SU-DHL-6 (cell line): ENCODE data around the gene LCN9.

ENCODE experiments used
- CTCF ChIP-seq: fragments of 200-600 bp; sonication (generic); IDR thresholded peaks from one replicate; pipeline ENCODE4 v1.5.1; 2017; ENCODE audit warnings: antibody characterized with exemption, mild to moderate bottlenecking, low read length, moderate library complexity; ENCODE audit not compliant: insufficient read depth, poor library complexity, severe bottlenecking
- EZH2phosphoT487 ChIP-seq: fragments of 200-600 bp; sonication (generic), shearing (Covaris generic); conservative IDR thresholded peaks from 2 replicates; pipeline ENCODE4 v1.6.1; 2018; ENCODE audit warnings: mild to moderate bottlenecking, antibody characterized with exemption, low read length, moderate library complexity, mixed read lengths

DNA sequence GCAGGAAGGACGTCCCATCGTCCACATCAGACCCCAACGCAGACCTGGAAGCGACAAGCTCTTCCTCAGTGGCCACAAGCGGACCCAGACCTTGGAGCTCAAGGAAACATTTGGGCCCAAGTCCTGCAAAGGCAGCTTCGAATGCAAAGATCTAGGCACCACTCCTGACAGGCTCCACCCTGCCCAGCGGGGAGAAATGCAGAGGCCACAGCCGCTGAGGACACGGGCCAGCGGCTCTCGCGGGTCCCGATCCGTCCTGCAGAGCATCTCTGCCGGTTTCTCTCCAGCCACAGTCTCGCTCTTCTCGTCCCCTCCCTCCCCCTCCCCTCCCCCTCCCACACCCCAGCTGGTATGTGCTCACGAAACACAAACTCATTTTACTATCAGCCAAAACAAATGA lies 31.3 kb downstream of the LCN9 start:
- TF ChIP-seq CTCF (no peak), EZH2phosphoT487 (no peak)
